Glomerular visceral epithelial cell (primary cell): ENCODE results near the gene SLC35G3.
"Not testable (repeated sequence)": the region's sequence is repeated elsewhere in the genome, so short reads cannot be mapped to it uniquely, and the experiment has no call there.

ENCODE experiments used
- DNase-seq: peaks from one replicate; pipeline ENCODE4 v3.0.0-alpha.2; 2016; ENCODE audit errors: extremely low spot score

The SLC35G3 gene

DNA sequence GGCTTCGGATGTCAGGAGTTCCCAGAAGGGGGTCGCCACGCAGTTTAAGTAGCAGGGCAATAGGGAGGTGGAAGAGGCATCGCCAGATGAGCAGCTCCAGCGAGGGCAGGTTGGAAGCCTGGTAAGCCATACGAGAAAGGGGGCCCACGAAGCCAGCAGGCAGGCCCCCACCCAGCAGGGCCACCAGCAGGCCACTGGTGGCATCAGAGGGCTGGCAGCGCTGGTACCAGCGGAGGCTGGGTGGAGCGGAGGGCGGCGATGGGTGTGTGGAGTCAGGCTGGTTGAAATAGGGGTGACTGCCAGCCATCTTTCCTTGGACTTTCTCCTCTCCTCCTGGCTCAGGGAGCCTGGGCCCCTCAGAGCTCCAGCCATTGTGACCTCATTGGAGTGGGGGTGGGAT, at the start of gene SLC35G3:
TSS of gene SLC35G3 (minus strand) at position 393 of the 400 bp plus-strand sequence. CDS start at position 307, 86 bp downstream.
- not testable (repeated sequence) for DNase-seq

DNA sequence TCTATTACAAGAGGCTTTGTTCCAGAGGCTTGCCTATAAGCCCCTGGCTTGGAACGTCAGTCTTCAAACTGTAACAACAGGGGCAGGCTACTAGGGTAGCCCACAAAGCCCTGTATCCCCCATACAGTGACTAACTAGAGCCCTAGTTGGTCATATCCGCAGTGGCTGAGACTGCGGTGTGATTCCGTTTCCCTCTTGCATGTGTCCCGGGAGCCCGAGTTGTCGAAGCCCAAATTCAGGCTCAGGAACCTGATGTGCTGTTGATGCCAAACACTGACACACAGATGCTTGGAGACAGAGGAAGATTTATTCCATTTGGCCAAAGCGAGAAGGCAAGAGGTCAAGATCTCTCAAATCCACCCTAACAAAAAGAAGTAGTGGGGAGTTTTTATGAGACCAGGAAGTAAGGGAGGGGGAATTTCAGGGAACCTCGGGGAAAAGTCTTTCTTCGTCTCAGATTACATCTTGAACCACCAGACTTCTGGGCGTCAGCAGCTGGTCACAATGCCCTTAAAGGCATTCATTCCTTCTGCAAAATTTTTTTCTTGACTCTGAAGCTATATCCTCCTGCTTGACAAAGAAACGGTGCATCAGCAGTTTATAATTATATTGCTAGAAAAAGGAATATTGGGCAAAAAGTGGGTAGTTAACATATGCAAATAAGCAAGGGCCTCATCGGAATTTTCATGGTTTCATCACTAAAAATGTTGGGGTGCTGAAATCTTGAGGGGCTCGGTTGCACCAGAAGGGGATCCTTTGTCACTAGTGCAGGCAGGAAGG, 49.6 kb upstream of the SLC35G3 start:
- DNase-seq = peak; percentile 66

DNA sequence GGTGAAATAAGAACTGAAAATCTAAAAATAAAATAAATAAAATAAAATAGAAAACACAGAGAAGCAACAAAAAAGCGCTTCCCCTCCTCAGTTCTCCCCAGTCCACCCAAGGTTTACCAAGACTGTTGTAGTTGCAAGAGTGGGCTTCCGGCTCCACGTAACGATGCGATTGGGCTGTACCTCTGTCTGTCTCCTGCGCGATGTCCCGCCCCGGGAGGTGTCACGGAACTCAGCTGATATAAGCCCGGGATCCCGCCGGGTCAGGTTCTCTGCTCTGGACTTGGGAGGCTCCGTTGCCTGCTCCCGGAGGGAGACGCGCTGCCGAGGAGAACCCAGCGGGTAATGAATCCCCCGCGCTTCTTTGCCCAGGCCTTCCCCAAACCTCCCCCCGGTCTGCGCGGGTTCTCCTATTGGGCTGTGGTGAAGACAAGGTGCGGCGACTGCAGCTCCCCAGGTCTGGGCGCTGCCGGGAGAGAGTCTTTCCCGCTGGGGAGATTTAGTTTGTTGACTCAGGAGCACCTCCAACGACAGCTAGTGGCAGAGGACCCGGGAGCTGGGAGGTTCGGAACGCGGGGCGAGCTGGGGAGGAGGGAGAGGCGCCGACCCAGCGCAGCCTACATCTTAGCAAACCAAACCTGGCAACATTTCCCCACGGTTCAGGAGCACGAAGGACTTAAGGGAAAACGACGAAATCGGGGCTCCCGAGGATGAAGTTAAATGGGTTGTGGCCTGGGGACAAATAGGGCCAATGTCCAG, 48.8 kb upstream of the SLC35G3 start, which contains the start of gene SLFN5:
TSS of gene SLFN5 (plus strand) at position 268 of the 756 bp plus-strand sequence. CDS start 15,619 bp downstream, outside the sequence.
- peak; percentile 96 for DNase-seq

DNA sequence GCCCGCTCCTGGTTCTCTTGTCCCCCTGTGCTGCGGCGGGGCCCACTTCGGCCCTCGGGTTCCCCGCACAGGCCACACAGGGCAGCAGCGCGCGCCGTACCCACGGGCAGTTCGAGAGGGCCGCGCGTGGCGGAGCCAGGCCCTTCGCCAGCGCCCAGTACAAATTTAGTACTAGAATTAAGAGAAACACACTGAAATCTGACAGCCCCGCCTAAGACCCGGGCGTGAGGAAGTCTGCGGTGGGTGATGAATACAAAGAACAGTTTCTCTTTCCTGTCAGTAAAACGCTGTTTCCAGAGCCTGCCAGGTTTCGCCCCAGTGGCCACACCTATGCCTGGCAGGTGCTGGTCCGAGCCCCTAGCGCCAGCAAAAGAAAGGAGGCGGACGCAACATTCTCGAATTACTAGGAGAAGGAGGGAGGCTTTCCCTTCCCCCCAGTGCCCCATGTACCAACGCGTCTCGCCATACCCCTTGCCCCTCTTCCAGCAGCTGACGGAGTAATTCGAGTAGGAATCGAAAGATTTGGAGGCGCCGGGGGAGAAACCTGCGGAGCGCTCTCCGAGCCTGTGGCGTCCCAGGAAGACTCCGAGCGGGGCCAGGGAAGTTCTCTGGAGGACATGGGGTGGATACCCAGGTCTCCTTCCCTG, 48.1 kb upstream of the SLC35G3 start:
- DNase-seq = peak; percentile 82

DNA sequence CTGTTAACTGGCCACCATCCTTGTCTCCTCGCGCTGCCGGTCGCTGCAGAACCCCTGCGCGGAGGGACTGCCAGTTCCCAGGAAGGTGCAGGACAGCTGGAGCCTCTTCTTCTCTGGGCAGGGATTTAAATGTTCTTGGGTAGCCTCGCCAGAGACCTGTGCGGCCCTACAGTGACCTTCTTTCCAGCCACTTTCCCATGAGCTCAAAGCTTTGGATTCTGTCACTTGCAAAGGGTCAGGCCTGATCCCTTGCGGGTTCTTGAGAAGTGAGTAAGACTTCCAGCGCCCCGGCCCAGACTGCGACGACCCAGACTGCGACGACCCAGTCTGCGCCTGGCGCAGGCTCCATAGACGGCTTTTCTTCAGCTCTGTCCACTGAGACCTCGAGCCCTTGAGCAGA, 47.3 kb upstream of the SLC35G3 start:
- no peak for DNase-seq

DNA sequence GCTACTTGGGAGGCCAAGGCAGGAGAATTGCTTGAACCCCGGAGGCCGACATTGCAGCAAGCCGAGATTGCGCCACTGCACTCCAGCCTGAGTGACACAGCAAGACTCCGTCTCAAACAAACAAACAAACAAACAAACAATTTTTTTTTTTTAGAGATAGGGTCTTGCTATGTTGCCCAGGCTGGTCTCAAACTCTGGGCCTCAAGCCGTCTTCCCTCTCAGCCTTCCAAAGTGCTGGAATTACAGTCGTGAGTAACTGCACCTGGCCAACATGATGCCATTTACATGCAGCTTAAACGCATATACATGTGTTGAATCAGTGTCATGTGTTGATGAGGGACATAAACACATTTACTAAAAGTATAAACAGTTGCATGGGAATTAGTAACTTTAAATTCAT, 46.7 kb upstream of the SLC35G3 start:
- DNase-seq = no peak

DNA sequence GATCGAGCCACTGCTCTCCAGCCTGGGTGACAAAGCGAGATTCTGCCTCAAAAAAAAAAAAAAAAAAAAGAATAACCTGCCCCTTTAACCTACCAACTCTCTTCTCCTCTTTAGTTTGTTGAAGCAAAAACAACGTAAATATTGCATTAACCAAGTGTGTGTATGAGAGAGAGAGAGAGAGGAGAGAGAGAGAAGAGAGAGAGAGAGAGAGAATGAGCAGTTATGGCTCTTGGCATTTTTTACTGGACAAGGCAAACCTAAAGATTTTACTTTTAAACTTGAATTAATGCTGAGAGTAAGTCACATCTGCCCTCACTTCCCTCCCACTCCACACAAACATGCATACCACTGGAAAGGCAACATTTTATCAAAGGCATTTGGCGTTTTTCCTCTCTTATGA, 45.6 kb upstream of the SLC35G3 start:
- DNase-seq = no peak

DNA sequence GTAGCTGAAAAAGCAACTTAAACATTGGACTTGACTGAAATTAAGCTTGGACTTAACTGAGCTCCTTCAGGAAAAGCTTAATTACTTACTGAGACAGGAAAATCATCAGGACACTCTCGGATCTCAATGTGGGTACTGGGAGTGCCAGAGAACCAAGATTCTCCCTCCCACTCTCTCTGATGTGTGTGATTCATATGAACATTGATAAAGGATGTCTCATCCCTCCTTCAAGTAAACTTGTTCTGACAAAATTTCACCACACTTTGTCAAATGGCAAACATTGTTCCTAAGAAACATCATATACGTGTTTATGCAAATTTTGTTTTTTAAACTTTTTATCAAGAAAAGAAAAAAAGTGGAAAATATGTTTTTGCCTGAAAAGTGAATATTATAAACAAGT, 44.6 kb upstream of the SLC35G3 start:
- peak; percentile 14 for DNase-seq

DNA sequence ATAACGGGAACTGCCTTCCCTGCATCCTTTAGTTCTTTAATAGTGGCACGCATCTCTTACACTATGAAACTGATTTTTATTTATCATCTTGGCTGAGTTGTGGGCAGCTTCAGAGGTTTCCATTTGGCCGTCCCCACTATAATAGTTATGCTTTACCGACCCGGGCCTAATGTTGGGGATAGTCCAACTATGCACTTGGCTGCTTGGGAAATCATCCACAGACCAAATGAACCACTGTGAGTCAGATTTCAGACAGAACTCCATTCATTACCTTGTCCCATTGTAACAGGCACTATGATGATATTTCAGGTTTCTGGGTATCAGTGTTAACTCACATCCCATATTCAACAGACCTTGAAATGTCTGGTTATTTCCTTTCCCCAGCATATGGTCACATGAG, 42.6 kb upstream of the SLC35G3 start:
- DNase-seq = peak; percentile 43

DNA sequence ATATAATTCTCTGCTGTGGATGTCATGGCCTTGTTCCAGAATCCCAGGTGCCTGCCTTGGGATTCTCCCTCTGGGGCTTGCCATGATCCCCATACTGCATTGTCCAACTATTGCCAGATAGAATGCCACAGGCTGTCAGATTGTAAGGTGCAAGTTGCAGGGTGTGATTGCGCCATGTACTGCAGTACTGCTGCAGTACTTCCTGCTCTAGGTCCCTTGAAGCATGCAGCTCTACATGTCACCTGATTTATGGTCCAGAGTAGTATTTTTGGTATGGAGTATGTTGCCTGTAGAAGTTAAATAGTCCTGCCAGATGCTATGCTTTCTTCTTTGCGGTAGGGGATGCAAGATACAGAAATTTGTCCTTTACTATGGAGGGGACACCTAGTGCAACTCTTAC, 41.7 kb upstream of the SLC35G3 start:
- DNase-seq = no peak

DNA sequence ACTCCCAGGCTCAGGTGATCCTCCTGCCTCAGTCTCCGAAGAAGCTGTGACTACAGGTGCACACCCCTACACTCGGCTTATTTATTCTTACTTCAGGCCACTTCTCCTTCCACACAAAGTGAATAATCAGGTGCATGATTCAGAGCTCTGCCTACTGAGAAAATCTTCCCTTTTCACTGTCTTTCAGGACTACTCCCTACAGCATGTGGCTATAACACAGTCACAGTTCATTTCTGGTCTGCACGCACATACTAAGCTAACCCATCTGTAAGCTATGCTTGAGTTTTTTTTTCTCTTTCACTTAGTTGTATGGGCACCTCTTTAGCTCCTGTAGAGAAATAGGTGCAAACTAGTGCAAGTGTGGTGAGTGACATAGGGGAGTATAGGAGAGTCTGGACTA, 41.1 kb upstream of the SLC35G3 start:
- no peak for DNase-seq

DNA sequence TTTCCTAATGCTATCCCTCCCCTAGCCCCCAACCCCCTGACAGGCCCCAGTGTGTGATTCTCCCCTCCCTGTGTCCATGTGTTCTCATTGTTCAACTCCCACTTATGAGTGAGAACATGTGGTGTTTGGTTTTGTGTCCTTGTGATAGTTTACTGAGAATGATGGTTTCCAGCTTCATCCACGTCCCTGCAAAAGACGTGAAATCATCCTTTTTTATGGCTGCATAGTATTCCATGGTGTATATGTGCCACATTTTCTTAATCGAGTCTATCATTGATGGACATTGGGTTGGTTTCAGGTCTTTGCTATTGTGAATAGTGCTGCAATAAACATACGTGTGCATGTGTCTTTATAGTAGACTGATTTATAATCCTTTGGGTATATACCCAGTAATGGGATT, 40.1 kb upstream of the SLC35G3 start:
- DNase-seq = not testable (repeated sequence)

DNA sequence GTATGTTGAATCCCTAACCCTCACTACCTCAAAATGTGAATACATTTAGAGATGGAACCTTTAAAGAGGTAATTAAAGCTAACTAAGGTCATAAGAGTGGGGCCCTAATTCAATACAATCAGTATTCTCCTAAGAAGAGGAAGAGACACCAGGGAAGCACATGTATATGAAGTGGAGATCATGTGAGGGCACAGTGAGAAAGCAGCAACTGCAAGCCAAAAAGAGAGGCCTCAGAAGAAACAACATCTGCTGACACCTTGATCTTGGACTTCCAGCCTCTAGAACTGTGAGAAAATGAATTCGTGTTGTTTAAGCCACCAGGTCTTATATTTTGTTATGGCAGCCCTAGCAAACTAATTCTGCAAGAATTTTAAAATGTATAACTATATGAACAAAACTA, 35.4 kb upstream of the SLC35G3 start:
- no peak for DNase-seq

DNA sequence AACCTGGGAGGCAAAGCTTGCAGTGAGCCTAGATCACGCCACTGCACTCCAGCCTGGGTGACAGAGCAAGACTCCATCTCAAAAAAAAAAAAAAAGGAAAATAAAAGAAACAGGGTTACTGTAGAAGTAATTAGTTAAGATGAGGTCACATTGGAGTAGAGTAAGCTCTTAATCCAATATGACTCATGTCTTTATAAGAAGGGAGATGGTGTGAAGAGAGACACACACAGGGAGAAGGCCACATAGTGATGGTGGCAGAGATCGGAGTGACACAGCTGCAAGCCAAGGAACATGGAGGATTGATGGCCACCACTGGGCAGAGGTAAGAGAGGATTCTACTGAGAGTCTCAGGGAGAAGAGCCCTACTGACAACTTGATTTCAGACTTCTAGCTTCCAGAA, 33.4 kb upstream of the SLC35G3 start:
- no peak for DNase-seq

DNA sequence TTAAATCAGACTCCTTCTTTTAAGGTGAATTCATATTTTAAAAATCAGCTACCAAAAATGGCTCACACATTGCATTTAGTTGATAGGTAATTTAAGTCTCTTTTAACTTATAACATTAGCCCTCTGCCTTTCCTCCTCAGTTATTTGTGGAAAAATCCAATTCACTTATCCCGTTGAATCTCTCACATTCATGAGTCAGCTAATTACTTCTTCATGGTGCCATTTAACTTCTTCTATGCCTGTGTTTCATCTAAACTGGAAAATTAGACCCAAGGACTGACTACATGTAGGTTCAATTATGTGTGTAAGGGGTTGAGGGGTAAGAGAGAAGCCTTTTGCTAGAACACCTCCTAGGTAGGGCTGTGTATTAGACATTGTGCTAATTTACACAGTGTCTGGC, 30.2 kb upstream of the SLC35G3 start:
- DNase-seq = no peak

DNA sequence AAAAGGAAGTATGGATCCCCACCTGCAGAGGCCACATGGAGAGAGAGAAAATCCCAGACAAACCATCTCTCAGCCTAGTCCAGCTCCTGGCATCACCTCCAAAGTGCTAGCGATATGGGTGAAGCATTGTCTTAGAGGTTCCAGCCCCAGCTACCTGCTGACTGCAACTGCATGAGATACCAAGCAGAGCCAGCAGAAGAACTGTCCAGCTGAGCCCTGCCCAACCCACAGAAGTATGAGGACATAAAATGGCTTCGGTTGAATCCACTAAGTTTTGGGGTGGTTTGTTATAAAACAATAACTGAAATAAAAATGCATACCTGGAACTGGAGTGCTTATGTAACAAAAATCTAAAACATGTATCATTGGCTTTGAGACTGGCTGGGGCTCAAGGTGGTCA, 28.3 kb upstream of the SLC35G3 start:
- DNase-seq = no peak

DNA sequence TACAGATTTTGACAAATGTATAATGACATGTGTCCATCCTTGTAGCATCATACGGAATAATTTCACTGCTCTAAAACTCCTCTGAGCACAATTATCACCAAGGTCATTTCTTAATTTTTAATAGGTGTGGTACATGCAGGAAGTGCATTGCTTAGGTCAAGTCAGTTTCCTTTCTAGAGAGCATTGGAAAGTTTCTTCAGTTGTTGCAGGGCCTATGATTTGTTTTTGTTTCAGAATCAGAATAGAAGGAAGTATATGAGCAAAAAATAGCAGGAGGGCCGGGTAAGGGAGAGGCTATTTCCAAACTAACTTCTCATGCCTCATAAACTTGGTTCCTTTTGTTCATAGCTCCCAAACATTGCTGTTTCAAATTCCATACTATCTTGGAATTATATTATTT, 24.7 kb upstream of the SLC35G3 start:
- DNase-seq = no peak

DNA sequence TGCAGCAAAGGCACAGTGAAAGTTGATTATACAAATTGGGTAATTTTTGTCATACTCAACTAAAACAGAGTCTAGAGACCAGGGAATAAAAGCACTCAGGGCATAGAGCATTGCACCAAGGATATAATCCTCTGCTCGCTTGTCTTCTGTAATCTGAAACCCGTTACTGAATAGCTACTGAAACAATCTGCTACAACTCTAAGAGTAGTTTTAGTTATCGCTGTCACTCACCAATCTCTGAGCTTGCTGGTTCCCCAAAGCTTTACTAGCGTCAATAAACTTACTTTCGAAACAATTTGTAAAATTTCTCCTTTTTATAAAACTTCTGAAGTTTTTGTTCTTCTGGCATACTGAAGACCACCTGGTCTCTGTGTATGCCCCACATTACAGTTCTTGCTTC, 22.9 kb upstream of the SLC35G3 start:
- DNase-seq = no peak

DNA sequence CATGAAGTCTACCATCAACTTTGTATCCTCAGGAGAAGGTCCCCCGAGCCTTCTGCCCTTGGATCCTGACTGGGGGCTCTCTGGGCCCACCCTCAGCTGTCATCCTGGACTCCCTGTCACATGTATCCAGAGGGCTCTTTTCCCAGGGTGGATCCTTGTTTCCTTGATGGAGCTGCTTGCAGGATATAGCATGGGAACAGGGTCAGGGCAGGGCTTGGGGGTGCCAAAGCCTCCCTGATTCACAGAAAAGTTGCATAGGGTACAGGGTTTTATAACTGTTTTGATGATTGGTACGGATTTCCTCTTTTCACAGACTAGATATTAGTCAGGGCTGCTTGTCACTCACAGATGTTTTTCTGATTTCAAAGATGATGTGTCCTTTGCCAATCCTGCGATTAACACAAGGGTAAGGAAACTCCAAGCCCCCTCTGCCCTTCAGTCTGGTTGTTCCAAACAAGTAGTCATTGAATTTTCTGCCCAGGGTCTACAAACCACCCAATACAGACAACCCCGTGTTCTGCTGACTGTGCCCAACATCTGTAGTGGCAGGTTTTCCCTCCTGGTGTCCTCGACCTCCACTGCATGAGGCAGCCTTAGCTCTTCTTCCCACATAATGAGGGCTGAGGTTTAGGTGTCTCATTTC, 20.6 kb upstream of the SLC35G3 start:
- DNase-seq = no peak

DNA sequence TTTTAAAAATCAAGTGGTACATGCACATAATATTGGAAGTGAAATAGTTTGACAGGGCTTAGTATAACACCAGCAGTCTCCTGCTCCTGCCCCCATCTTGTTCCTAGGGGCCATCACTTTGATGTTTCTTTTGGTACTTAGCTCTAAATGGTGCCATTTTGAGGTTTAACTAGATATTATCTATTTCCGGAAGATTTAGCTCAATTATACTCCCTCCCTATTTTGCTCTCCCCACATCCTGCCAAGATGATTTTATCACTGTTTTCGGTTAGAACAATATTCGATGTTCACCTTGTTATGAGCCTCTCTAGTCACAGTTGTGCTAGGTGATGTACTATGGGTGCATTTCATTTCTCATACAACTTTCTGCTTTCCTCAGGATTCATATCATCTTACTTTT, 20.0 kb upstream of the SLC35G3 start:
- DNase-seq = no peak

DNA sequence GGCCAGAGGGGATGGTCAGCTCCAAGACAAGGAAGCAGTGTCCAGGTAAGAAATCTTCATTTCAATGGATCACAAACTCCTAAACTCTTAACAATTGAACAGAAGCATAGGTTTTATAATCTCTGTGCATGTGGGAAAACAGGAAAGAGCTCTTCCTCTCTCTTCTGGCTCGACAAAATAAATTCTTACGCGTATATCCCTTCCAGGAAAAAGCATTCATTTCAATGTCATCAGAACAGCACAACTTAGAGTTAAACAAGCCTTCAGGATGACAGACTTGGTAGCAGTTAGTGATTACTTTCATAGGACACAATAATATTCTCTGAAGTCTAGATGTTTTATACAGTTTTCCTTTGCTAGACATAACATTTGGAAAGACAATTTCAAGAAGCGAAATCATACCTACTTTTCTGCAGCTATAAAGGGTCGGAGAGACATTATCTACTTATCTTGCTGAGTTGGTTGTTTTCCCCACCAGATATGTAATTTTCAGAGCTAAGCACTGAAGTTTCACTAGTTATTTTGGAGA, 19.3 kb upstream of the SLC35G3 start:
- no peak for DNase-seq

DNA sequence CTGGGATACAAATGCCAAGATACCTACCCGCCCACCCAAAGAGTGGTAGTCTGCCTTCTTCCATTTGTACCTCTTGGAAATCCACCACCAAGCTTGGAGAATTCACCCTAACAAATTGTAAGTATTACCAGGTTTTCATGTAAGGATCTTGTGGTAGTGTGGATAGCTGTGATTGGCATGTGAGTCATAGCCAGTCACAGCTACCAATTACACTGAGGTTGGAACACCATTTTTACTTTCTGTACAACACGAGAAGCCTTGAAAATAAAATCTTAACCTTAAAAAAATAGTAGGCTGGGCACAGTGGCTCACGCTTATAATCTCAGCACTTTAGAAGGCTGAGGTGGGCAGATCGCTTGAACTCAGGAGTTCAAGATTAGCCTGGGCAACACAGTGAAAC, 18.5 kb upstream of the SLC35G3 start:
- DNase-seq = no peak
